ENCODE results near the gene NUP54. TPM values are rescaled to one million over a fixed set of nuclear protein-coding genes. Genes with fewer than 3 reads are reported as not detected.

Gene NUP54
- total RNA-seq, 1 experiment from 2014 or later: 45.9 TPM

GRCh38 chr4:76177709-76178108, 29.5 kb upstream of the NUP54 start:
- TF ChIP-seq CTCF (conservative IDR thresholded peaks at IDR 0.05; ENCODE audit: low read depth, low read length): no peak
- no peak for TF ChIP-seq EZH2 (IDR thresholded peaks at IDR 0.05; ENCODE audit: borderline replicate concordance, low read depth, low read length, poor library complexity, severe bottlenecking)
- no TSS peak for BruUV-seq (replicated peaks)
- ChIA-PET CTCF (interaction anchor here (0.6 kb wide), 1 partner anchor 346 kb away, joined by 3 read pairs; no protein-coding TSS in a partner anchor), POLR2A (ENCODE audit: low non-redundant PET) (no interaction called here)
- Histone ChIP-seq H3K4me1 (ENCODE audit: insufficient read depth, low read length, poor library complexity, severe bottlenecking) (peaks cover 17% of the 10 kb centered on the region), H3K36me3 (ENCODE audit: insufficient read depth, low read length, poor library complexity, severe bottlenecking) (no peaks in the 10 kb centered on the region), H3K27me3 (replicated peaks; ENCODE audit: insufficient read depth, low read depth, low read length, poor library complexity) (no peaks in the 10 kb centered on the region), H3K9me3 (ENCODE audit: low read depth, low read length, poor library complexity, severe bottlenecking) (no peaks in the 10 kb centered on the region), H3K4me3 (ENCODE audit: low read depth, low read length, poor library complexity, severe bottlenecking) (no peak overlapping the region), H3K27ac (ENCODE audit: low read depth, low read length, poor library complexity, severe bottlenecking) (no peak overlapping the region)
- DNase-seq (ENCODE audit: low spot score): no peak
- intact Hi-C loops (cut with micrococcal nuclease; ENCODE audit: unreplicated experiment): no loop called here

GRCh38 chr4:76175336-76175735, 27.1 kb upstream of the NUP54 start:
- no peaks in the 10 kb centered on the region for H3K36me3 ChIP-seq (ENCODE audit: insufficient read depth, low read length, poor library complexity, severe bottlenecking)
- CTCF ChIA-PET: no interaction called here
- intact Hi-C loops (cut with micrococcal nuclease; ENCODE audit: unreplicated experiment): no loop called here
- H3K9me3 ChIP-seq (ENCODE audit: low read depth, low read length, poor library complexity, severe bottlenecking): no peaks in the 10 kb centered on the region
- POLR2A ChIA-PET (ENCODE audit: low non-redundant PET): no interaction called here
- no peak overlapping the region for H3K27ac ChIP-seq (ENCODE audit: low read depth, low read length, poor library complexity, severe bottlenecking)
- no peak overlapping the region for H3K4me3 ChIP-seq (ENCODE audit: low read depth, low read length, poor library complexity, severe bottlenecking)
- DNase-seq (ENCODE audit: low spot score): no peak
- TF ChIP-seq EZH2 (IDR thresholded peaks at IDR 0.05; ENCODE audit: borderline replicate concordance, low read depth, low read length, poor library complexity, severe bottlenecking) (no peak), CTCF (conservative IDR thresholded peaks at IDR 0.05; ENCODE audit: low read depth, low read length) (no peak)
- H3K4me1 ChIP-seq (ENCODE audit: insufficient read depth, low read length, poor library complexity, severe bottlenecking): peaks cover 17% of the 10 kb centered on the region
- BruUV-seq (replicated peaks): no TSS peak
- no peaks in the 10 kb centered on the region for H3K27me3 ChIP-seq (replicated peaks; ENCODE audit: insufficient read depth, low read depth, low read length, poor library complexity)

- H3K36me3 ChIP-seq (ENCODE audit: insufficient read depth, low read length, poor library complexity, severe bottlenecking): no peaks in the 10 kb centered on the region
- peaks cover 17% of the 10 kb centered on the region for H3K4me1 ChIP-seq (ENCODE audit: insufficient read depth, low read length, poor library complexity, severe bottlenecking)
- no peak for DNase-seq (ENCODE audit: low spot score)
- BruUV-seq (replicated peaks): no TSS peak
- no peaks in the 10 kb centered on the region for H3K27me3 ChIP-seq (replicated peaks; ENCODE audit: insufficient read depth, low read depth, low read length, poor library complexity)
- POLR2A ChIA-PET (ENCODE audit: low non-redundant PET): no interaction called here
- no peak overlapping the region for H3K27ac ChIP-seq (ENCODE audit: low read depth, low read length, poor library complexity, severe bottlenecking)
- TF ChIP-seq CTCF (conservative IDR thresholded peaks at IDR 0.05; ENCODE audit: low read depth, low read length) (no peak), EZH2 (IDR thresholded peaks at IDR 0.05; ENCODE audit: borderline replicate concordance, low read depth, low read length, poor library complexity, severe bottlenecking) (no peak)
- no peak overlapping the region for H3K4me3 ChIP-seq (ENCODE audit: low read depth, low read length, poor library complexity, severe bottlenecking)
- H3K9me3 ChIP-seq (ENCODE audit: low read depth, low read length, poor library complexity, severe bottlenecking): no peaks in the 10 kb centered on the region
- intact Hi-C loops (cut with micrococcal nuclease; ENCODE audit: unreplicated experiment): no loop called here
- CTCF ChIA-PET: no interaction called here
These were observed 26.0 kb upstream of the NUP54 start for GRCh38 chr4:76174216-76174615.

Measured in A673 (cell line).